ENCODE measurements around the gene SLC2A1.

SLC2A1 gene

DNA sequence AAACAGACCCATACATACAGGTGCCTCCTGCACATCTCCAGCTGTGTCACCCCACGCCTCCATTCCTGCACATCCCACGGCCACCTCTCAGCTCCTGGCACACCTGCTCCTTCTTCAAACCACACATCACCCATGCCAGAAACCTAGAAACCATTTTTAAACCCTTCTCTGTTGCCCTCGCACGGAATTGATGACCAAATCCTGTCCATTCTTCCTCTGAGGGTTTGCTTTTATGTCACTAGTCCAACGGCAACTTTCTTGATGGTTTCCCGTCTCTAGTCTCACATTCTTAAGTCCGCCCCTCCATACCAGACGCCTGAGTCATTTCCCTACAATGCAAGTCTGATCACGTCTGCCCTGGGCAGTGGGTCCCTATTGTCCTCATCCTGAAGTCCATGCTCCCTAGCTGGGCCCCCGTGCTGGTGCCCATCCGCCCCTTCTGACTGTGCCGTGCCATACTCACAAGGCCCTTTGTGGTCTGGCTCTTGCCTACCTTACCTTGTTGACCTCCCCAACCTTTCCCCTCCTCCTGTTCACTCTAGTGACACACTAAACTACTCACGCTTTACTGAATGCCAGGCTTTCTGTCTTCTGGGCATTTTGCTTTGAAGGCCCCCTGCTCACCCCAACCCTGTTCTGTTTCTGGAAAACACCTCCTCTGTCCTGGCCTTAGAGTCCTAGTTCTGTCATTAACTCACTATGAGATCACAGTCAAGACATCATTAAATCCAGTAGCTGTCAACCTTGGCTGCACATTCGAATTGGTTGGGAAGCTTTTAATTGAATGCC, 17.6 kb downstream of the SLC2A1 start:
- DNase-seq: no peak

DNA sequence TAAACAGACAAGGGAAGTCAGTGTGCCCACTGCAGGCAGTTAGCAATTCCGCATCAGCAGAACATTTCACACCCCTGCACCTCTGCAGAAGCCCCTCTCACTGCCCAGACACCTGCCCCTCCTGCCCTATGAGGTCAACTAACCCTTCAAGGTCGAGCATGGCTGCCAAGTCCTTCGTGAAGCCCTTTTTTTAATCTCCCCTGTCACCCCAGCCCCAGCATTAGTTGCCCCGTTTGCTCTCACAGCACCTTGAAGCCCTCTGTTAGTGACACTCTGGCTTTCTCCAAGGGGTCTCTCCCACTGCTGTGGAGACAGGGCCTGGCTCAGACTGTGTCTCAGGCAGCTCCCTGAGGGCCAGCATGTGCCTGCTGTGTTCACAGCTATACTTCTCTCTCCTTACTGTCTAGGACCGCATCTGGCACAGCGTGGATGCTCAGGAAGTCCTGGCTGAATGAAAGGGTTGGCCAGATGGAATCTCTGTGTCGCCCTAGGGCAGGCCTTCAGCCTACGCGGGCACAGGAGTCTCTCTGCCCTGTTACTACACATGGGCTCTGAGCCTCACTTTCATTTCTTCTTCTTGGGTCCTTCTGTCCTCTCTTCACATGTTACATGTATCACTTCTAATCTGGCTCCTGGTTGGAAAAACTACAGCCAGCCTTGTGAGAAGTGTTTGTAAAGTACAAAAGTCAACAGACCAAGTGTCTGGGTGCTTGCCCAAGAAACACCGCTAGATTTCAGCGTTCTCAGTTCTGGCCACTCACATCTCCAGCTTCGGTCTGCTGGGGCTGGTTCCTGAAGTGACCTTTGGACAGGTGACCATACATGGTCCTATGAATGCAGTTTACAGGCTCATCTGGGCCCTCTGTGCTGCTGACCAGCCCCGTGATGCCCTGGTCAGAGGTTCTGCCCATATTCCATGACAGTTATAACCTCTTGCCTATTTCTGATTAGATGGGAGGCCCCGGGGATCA, 19.7 kb downstream of the SLC2A1 start:
- no peak for DNase-seq

DNA sequence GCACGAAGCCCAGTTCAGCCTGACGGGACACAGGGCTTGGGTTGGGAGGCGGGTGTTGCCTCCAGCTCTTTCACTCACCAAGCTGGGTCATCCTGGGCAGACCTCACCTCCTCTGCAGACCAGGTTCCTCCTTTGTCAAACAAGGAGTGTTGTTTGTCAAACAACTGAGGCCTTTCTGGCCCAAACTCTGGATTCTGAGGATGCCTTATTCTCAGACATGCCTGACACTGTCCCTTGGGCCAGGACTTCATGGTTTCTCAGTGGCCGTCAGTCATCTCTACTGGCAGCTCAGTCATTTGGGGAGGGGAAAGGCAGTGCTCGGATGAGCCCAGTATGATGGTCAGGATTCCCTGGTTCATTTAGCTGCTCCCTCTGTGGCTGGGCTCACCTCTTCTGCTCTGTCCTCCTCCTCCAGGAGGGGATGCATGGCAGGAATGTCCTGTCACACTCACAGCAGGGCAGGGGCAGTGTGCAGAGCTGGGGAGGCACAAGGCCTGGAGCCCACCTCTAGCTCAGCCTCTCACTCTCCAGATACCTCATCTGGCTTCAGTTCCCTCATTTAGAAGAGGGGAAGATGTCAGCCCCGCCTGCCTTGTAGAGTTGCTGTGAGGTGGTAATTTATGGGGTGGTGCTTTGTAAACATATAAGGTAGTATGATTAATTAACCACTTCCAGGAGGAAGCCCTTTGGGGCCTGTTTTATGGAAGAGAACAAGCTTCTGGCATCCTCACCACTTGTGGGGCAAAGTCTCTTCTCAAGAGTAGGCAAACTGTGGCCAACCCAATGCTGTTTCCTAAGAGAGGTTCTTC, 20.6 kb downstream of the SLC2A1 start:
- DNase-seq: peak in 1 of 2 donors; percentile 65

DNA sequence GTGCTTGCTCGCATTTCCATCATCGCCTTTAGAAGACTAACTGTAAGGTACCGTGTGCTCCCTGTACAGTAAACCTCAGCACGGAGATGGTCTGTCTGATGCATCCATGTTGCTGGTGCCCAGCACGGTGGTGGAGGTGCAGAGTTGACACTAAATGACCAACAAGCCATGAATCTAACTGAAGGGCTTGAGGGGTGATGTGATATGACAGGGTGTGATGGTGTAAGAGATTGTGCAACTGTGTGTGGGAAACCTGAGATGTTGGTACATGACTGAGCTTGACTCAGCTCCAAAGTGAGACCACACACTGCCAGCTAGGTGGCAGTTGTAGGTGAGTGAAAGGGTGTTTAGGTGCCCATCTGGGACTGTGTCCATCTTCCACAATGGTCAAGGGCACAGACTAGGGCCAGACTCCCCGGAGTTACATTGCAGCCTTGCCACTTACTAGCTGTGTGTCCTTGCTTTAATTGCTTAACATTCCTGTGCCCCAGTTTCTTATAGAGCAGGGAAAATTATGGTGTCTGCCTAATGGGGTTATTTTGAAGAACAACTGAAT, 21.4 kb downstream of the SLC2A1 start:
- DNase-seq: no peak

DNA sequence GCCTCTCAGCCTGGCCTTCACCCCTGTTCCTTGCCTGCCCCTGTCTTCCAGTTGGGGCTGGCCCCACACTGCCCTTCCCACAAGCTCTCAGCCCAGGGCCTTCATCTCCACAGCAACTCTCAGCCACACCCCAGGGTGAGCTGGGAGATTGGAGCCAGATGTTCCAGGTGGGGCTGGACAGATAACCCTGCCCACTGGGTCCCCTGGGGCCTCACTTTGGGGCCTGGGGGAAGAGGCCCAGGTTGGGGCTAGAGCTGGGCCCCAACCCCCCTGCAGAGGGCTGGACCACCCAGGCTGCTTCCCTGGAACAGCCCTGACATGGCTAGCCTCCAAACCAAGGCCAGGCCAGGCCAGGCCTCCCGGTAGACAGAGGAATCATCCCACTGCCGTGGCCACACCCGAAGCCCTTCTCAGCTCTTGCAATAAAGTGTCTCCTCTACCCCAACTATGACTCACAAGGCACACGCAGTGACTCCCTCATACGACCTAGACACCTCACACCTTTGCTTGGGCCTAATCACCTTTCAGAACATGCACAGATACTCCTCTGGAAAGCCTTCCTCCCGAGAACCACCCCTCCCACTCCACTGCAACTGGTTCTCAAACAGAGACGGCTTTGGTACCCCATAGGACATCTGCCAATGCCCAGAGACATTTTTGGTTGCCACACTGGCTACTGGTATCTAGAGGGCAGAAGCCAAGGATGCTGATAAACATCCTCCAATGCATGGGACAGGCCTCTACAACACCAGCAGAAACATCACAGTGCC, 22.2 kb downstream of the SLC2A1 start:
- DNase-seq: no peak

DNA sequence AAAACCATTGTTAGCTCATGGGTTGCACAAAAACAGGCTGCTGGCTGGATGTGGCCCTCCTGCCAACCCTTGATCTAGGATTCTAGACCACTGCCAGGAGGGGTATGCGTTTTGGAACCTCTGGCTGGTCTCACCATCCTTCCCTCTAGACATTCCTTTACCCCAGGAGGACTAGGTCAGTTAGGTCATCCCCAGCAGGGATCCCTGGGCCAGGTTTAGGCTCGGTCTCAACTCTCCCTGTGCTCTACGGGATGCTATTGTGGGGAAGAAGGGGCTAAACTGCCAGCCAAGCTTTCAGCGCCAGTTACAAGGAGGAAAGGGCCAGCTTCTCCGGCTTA, 22.7 kb downstream of the SLC2A1 start:
- DNase-seq: no peak

DNA sequence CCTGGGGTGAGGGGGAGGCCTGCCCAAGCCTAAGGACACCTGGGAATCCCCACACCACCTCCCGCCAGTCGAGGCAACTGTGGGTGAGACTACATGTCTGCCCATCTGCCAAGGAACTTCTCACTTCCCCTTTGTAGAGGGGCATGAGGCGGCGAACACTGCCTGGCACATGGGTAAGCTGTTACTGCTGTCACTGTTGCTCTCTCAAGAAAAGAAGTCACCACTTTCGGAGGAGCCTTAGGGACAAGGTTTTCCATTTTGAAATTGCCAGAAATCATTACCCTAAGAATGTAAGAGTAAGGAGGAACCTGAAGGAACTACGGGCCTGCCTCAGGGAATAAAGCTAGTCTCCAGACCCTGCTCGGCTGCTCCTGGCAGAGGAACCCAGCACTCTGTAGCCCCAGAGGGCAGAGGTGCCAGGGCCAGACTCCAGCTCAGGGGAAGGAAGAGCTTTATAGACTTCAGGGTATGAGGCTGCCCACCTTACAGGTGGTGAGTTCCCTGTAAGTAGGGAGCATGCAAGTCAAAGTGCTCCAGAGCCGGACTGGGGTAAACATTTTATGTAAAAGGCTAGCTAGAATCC, 23.3 kb downstream of the SLC2A1 start:
- peak in 1 of 2 donors; percentile 26 for DNase-seq

DNA sequence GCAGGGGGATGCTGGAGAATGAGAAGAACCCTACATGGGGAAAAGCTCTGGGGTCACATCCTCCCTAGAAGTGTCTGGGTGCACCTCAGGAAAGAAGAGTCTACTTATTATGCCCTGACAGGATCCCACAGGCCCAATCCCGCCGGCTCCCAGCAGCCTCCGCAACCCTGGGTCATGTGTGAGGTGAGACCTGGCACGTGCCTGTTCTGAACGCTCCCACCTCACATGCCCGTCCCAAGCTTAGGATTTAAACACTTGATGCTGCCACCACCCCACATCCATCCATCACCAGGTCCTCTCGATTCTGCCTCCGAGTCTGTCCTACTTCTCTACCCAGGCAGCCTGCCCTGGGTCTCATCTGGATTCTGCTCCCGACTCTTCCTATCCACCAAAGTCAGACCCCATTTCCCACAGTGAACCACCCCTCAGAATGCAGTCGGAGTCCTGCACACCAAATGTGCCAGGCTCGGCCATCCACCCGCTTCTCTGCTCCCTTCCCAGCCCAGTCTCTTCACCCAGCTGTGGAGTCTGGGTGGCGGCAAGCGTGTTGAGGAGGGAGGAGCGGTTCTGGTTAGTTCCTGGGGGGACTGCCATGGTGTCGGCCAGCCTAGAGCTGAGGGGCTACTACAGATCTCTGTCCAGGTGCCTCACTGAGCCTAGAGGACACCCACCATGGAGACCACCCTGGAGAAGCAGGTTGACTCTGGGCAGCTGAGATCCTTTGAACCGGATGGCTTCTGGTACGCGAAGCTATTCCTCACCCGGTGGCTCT, 23.9 kb downstream of the SLC2A1 start:
- no peak for DNase-seq

DNA sequence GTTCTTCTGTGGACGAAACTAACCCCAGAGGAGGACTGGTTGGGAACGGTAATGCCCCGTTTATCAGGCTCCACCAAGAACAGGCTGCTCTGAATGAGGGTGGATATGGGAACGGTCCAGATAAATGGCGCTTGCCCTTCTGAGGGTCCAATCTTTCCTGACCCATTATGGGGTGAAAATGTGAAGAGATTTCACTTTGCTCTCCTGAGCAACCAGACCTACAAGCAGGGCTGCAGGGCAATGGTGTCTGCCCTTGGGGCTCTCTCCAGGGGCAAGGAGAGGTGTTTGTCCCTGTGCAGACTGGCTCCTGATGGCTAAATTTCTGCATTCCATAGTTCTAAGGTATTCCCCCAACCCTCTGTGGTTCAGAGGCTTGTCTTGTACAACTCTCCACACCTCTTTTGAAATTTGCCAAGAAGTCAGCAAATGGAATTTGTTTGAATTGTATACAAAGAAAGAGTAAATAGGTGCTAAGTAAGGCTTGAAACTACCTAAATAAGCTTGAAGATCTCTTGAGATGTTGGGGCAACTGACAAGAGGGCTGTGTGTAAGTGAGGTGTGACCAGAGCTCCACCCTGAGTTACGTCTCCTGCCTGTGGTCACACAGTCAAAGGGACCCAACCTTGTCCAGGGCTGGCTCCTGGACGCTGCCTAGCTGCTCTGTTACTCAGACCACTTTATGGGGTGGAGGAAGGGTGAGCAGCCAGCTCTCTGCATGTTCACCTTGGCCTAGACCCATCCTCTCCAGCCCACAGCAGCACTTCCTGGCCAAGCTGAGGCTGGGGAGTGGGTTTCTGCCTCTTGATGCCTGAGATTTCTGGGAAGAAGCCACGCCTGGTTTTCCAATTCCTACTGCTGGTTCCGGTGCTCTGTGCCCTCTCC, 24.8 kb downstream of the SLC2A1 start:
- DNase-seq: no peak

DNA sequence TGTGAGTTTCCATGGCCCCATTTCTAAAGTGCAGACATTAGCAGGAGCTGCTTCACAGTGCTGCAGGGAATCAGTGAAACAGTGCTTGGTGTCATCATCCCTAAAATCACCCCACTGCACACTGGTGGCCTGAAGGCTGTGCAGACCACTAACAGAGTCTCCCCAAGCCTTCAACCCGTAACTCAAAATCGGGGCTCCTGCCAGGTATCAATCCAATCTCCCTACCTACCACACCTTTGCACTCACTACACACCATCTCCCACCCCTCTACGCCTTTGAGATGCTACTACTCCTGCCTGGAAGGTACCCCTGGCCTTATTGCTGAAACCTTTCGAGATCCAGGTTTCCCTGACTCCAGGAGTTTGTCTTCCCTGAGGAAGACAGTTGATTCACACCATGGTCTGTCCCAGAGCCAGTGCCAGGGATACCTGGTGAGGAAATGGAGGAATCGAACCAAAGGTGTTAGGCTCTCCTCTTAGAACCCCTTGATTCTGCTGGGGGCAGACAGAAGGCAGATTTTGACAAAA, 25.5 kb downstream of the SLC2A1 start:
- DNase-seq: no peak

DNA sequence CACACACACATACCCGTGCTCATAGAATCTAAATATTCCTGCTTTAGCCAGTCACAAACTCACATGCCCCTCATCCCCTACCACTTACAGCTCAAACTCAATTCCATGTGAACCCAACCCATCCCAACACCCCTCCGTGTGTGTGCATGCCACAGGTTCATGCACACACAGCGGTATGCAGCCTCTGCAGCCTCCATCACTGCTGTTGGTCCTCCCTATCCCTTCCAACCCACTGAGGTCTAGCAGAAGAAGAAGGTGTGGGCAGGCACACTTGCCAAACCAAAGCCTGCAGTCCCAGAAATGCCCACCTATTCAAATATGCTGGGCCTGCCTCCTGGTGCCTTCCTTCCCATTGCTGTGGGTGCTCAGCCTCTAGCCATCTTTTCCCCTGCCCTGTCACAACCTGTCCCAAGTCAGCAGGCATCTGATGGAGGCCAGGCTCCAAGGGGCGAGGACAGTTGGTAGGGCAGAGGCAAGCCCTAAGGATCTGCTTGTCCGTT, 26.2 kb downstream of the SLC2A1 start:
- no peak for DNase-seq

DNA sequence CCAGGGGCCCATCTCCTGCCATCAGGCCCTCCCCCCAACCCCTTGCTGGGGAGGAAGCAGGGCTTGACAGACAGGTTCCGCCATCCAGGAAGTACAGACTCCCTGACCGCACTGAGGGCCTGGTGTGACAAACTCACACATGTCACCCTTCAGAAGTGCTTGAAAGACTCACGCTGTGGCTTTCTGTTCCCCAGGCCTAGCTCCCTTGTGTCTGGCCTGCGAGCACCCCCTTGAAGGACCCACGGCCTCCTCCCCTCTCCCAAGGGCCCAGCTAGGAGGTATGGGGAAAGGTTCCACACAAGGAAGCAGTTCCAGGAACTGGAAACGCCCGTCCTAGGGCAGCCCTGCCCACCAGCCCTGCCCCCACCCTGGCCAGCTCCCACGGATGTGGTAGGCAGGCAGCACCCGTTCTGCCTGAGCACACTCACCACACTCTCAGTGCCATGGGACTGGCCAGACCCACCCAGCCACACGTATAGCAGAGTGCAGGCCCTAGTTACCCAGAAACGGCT, 26.7 kb downstream of the SLC2A1 start:
- DNase-seq: peak; percentile 50 to 66

DNA sequence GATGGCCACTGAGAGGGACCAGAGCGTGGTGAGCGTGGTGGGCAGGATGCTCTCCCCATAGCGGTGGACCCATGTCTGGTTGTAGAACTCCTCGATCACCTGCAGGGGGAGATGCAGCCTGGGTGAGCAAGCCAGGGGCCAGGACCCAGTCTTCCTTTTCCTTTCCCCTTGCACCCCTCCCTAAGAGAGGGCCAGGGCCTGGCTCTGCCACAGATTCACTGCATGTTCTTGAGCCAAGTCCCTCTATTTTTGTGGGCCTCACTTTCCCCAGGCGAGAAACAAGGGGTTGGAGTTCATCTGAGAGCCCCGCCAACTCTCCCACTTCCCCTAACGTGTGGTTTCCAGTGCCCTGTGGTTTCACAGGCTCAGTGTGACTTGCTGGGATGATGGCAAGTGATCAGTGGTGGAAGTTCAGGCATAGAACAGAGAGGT, 27.5 kb downstream of the SLC2A1 start:
- peak; percentile 38 to 67 for DNase-seq

DNA sequence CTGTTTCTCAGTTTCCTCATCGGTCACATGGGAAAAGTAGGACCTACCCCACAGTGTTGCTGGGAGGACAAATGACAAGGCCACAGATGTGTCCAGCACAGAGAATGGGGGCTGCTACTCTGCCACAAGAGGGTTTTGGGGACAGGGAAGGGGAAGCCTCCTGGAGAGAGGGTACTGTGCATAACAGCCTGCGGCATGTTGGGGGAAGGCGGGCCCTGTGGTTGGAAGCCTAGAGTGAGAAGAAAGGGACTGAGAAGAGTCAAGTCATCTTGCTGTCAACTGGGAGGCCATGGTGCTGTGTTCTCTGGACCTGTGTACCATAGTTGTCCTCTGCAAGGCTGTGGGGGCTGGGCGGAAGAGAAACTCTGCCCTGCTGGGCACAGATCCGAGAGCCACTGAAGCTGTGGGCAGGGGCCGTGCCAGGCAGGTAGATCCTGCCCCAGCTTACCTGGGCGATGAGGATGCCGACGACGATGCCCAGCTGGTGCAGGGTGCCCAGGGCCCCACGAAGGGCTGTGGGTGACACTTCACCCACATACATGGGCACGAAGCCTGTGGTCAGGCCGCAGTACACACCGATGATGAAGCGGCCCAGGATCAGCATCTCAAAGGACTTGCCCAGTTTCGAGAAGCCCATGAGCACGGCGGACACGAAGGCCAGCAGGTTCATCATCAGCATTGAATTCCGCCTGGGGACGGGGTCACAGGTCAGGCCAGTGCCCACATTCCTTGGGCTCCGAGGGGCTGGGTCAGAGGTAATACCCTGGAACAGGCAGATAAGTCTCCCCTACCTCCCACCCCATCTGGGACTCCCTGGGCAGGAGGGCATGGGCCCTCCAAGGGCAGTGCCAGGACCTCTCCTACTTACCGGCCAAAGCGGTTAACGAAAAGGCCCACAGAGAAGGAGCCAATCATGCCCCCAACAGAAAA, 28.2 kb downstream of the SLC2A1 start:
- no peak for DNase-seq

DNA sequence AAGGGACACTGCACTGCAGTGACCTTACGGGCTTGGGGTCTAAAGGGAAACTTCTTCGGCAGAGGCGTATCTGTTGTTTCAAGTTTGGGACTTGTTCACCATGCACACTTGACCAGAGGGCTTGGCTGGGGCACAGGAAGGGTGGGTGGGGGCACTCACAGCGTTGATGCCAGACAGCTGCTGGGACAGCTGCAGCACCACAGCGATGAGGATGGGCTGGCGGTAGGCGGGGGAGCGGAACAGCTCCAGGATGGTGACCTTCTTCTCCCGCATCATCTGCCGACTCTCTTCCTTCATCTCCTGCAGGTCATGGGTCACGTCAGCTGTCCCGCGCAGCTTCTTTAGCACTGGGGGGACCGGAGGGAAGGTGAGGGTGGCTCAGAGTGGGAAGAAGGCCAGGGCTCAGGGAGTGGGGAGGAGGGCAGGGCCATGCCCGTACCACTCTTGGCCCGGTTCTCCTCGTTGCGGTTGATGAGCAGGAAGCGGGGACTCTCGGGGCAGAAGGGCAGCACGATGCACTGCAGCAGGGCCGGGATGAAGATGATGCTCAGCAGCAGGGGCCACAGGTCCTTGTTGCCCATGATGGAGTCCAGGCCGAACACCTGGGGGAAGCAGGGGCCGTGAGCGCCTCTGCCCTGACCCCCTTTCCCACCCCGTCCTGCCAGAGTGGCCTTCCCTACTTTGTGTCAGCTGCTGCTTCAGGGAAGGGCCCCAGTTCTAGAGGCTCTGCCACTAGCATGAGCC, 29.1 kb downstream of the SLC2A1 start:
- no peak for DNase-seq

DNA sequence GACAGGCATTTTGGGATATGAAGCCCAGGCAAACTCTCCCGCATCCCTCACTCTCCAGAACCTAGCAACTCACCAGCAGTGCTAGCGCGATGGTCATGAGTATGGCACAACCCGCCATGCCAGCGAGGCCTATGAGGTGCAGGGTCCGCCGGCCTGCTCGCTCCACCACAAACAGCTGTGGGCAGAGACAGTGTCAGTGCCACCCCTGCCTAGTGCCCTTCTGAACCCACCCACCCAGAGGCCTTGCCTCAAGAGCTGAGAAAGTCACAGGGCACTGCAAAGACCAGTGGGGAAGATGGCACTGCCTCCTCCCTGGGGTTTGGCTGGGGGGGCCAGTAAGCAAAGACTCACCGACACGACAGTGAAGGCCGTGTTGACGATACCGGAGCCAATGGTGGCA, 29.8 kb downstream of the SLC2A1 start:
- no peak for DNase-seq

DNA sequence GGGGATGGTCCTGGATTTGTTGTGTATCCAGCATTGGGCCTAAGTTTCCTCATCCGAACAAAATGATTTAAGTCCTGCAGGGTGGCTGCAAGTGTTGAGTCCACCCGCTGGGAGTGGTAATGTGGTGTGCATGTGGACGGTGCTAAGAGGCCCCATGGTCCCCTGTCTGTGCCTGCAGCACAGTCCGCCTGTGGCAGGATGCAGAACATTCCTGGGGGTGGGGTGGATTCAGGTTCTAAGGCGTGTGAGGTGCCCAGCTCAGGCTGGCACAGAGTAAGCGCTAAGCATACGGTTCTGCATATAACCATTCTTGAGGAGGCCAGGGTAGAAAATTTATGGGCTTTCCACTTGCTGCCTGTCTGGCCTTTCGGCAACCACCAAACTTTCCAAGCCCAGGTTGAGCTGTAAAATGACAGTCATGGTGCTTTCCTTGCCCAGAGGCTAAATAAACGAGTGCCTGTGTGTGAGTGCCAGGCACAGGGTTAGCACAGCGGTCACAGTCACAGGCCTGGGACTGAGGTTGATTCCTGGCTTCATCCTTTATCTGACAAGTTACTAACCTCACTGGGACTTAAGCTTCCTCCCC, 30.7 kb downstream of the SLC2A1 start:
- no peak for DNase-seq
